LNCAP (cell line): ENCODE data around the gene KRTAP21-3.

Experiments used
- TF ChIP-seq, protein P1 (sequence below): fragments of 450-650 bp; IDR thresholded peaks from 2 replicates; pipeline ENCODE4 v1.5.1; 2017; ENCODE audit warnings: mild to moderate bottlenecking

KRTAP21-3 gene

GRCh38 chr21:30726726-30727125 is 8.1 kb upstream of the KRTAP21-3 start:
- TF ChIP-seq, protein P1, sequence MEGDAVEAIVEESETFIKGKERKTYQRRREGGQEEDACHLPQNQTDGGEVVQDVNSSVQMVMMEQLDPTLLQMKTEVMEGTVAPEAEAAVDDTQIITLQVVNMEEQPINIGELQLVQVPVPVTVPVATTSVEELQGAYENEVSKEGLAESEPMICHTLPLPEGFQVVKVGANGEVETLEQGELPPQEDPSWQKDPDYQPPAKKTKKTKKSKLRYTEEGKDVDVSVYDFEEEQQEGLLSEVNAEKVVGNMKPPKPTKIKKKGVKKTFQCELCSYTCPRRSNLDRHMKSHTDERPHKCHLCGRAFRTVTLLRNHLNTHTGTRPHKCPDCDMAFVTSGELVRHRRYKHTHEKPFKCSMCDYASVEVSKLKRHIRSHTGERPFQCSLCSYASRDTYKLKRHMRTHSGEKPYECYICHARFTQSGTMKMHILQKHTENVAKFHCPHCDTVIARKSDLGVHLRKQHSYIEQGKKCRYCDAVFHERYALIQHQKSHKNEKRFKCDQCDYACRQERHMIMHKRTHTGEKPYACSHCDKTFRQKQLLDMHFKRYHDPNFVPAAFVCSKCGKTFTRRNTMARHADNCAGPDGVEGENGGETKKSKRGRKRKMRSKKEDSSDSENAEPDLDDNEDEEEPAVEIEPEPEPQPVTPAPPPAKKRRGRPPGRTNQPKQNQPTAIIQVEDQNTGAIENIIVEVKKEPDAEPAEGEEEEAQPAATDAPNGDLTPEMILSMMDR: no peak

GRCh38 chr21:30719401-30719800 is 824 bp upstream of the KRTAP21-3 start:
- TF ChIP-seq, protein P1: no peak

GRCh38 chr21:30717105-30717504 is 1.5 kb downstream of the KRTAP21-3 start:
- TF ChIP-seq, protein P1: no peak

DNA sequence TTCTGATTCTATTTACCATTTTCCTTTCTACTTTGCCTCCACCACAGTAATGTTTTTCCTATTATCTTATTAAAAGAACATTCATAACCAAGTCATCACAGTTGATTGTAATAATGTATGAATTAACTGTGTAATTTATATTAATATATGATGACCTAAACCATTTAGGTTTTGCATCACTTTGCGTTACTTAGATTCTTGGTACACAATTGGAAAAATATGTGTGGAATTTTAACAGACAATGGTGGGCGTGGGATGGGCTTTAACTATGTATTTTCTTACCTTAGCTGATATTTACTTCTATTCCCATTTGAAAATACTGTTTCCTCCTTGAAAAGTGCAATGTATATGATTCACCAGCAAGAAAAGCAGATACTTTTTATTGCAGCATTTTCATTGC is 3.6 kb downstream of the KRTAP21-3 start:
- TF ChIP-seq, protein P1: no peak

DNA sequence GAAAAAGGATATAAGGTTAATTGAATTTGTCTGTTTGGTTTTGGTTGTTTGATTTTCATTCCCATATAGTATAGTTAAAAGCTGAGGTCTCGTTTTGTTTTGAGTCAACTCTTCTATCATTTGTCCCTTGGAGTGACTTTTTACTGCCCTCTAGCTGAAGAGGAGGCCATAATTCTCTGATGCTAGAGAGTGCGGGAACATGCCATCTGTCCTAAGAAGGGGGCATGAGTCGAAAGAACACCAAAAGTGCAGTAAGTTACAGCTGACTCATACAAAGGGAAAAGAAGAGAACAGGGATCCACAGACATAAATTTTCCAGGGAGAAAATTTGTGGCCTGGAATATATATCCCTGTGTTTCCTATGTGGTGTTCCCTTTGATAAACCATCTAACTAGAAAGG is 4.1 kb downstream of the KRTAP21-3 start:
- TF ChIP-seq, protein P1: no peak

- TF ChIP-seq, protein P1: no peak
These were observed 4.8 kb downstream of the KRTAP21-3 start for GRCh38 chr21:30713766-30714165.

DNA sequence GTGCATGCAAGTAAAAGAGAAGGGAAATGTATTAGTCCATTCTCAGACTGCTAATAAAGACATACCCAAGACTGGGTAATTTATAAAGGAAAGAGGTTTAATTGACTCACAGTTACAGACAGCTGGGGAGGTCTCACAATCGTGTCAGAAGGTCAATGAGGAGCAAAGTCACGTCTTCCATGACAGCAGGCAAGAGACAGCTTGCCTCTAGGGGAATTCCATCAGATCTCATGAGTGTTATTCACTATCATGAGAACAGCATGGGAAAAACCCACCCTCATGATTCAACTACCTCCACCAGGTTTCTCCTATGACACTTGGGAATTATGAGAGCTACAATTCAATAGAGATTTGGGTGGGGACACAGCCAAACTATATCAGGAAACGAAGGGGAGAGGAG is 8.1 kb downstream of the KRTAP21-3 start:
- TF ChIP-seq, protein P1: no peak

DNA sequence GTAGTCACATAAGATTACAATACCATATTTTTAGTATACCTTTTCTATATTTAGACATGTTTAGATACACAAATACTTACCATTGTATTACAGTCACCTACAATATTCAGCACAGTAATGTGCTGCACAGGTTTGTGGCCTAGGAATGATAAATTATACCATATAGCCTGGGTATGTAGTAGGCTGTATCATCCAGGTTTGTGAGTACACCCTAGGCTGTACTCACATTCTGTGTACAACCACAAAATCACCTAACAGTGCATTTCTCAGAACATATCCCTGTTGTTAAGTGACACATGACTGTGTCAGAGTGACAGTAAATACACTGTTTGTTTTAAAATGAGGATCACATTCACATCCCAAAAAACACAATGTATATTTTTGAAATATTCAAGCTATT is 11.2 kb downstream of the KRTAP21-3 start:
- TF ChIP-seq, protein P1: no peak
